Renal pelvis (tissue), 4 donors: ENCODE results near the gene RNF144A. TPM values are rescaled to one million over a fixed set of nuclear protein-coding genes. Genes with fewer than 3 reads are reported as not detected.

ENCODE experiments used
- DNase-seq: peaks from one replicate; pipeline ENCODE4 v3.0.0-alpha.2; 2013
- polyA plus RNA-seq, 3 donors: library from polyadenylated mRNA; unstranded; fragments of 120-200 nt; gene quantifications; one replicate each; pipeline ENCODE4 v1.2.1, GENCODE V29; 2013; ENCODE audit not compliant: insufficient read length in 3 of 3

RNF144A gene
- polyA plus RNA-seq, 3 donors, result 53.1 to 57.7 (median 55.4) TPM

DNA sequence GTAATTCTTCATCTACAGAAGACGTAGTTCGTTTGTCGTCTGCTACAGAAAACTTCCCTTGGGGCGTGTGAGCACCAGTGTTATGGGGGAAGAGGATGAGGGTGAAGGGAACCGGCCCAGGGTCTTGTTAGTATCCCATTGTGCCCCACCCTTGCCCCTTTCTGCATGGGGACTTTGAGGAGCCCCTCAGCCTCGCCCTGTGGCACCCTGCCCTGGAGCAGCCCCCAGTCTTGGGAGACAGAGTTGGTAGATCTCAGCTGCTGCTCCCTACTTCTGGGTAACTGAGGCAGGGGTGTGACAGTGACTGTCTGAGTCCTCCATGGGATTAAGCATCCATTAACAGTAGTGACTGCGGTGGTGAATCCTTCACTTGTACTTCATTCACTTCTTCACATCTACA is 50.1 kb downstream of the RNF144A start:
- DNase-seq, result no peak

DNA sequence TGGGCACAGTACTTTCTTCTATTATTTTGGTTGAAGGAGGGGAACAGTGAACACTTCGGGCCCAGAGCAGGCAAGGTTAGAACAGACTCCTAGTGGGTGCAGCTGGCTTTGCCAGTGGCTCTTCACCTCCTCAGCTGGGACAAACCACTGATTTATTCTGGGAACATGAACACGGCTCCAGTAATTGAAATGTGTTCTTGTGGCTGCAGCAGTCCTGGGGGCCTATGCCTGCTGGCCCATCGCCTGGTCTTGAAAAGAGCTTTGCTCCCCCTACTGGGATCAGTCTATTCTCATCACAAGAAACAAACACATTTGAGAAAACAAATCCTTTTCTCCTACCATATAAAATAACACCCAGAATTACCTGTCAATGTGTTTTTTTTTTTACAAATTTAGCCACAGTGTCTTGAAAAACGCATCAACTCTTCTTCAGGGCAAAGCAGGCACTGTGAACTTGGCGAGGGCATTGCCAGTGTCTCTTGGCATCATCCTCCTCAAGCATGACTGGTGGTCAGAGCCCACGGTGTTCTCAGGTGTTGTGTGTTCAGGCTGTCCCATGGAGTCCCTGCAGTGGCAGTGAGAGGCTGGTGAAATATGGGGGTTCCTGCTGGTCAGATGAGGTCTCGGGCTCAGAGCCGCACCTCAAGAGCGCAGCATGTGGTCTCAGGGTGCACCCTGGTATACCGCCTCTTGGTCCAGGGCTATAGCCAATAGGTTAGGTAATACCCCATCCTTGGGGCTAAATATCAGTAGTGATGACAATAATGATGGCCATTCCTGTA is 51.3 kb downstream of the RNF144A start:
- DNase-seq, result no peak

DNA sequence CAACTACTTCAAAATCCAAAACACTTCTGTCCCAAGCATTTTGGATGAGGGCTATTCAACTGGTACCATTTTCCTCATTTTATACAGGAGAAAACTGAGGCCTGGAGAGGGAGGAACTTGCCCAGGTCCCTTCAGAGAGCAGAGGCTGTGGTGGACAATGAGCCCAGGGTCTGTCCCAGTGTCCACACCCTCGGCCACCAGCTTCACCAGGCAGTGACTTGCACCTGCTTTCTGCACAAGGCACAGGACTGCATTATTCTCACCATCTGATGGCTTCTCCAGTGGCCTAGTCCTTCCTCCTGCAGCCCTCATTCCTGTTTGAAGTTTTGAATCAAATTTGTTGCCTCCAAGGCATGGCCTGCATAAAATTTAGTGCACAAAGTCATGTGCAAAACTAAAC is 53.3 kb downstream of the RNF144A start:
- no peak for DNase-seq

DNA sequence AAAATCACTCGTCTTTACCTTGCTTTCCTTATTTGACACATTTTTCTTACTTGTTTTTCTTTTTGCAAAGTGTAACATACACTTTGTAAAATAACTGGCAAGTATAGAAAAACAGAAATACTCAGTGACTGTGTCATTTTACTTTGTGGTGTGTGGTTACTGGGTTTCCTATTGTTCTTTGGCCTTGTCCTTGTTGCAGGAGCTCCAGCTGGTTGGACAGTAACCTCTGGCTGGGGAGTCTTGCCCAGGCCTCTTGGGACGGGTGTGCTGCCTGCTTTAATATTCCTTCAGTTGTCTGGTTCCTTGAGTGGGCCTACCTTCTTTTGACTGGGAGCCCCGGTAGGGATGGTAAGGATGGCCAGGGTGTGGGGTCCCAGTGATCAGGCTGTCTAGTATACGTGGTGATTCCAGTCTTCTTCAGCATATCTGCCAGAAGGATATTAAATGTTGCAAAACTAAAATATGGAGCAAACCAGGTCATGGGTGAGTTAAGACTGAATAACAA is 53.8 kb downstream of the RNF144A start:
- DNase-seq, result no peak

DNA sequence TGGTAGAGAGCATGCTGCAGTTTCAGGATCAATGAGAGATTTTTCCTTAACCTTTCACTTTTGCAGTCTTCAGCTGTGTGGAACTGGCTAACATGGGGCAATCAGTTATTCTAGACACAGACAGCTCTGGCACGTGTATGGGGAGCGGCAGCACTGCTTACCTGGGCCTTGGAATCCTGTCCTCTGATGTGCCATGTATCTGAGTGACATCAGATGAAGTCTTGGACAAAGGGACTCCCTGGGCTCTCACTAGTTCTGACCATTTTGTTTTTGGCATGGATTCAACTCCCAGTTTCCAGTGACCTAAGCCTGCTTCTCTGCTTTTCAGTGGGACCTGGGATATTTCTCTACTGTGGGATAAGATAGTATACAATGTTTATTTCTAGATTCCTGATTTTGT is 54.3 kb downstream of the RNF144A start:
- no peak for DNase-seq

DNA sequence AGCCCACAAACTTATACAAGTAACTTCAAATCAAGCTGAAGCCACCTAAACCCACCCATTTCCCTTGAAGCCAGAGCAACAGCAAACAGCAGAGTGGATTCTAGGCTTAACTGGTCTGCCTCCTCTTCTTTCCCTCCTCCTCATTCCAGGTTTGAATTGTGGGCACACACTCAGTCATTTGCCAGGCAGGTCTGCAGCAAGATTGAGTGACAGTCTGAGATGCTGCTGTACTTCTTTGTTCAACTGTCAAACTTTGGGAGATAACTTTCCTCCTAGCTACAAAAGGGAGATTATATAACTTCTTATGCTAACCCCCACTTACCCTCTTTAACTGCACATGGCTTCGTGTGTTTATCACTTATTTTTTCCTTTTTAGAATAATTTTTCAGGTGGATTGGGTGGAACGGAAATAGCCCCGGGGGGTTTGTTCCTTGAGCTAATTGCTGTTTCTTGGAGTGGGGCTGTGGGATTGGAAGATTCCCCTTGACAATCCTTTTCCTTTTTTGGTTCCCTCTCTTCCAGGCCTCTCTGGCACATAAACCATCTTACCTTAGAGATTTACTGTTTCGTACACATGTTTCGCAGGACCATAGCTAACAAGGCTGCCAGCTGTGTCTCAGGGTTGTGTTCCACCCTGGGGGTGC is 55.0 kb downstream of the RNF144A start:
- DNase-seq, result no peak

DNA sequence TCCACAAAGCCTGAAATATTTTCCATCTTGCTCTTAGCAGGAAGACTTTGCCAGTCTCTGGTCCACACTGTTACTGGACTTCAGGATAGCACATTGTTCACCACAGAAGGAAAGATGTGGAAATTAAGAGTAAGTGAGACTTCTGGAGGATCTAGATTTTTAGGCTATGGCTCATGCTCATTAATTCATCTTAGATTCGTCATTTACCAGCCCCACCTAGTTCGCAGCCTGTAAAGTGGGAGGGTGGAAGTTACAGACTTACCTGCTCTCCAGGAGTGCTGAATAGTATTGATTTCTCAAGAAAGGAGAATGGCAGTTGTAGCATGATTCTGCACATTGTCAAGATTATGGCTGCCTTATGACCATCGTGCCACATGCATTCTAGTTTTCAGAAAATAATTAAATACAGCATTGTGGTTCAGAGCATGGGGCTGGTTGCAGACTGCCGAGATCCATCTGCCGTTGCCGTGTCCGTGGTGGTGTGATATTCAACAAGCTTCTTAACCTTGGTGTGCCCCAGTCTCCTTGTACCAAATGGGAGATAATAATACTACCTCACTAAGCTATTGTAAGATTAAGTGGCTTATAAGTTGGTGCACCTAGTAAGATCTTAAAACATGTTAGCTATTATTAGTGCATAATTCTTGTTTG is 56.8 kb downstream of the RNF144A start:
- DNase-seq, result no peak

DNA sequence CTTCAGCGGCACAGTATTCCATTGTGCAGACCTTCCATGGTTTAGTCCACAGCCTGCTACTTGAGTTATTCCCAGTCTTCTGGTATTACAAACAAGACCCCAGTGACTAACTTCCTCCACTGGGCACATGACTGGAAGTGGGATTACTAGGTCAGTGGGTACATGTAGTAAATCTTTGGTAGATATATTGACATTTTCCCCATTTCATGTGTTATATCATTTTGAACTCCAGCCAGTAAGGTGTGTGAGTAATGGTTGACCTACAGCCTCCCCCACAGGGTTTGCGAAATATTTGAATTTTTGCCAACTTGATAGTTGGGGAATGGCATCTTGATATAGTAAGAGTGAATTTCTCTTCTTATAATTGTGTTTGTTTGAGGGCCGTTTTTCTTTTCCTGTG is 58.8 kb downstream of the RNF144A start:
- no peak for DNase-seq

DNA sequence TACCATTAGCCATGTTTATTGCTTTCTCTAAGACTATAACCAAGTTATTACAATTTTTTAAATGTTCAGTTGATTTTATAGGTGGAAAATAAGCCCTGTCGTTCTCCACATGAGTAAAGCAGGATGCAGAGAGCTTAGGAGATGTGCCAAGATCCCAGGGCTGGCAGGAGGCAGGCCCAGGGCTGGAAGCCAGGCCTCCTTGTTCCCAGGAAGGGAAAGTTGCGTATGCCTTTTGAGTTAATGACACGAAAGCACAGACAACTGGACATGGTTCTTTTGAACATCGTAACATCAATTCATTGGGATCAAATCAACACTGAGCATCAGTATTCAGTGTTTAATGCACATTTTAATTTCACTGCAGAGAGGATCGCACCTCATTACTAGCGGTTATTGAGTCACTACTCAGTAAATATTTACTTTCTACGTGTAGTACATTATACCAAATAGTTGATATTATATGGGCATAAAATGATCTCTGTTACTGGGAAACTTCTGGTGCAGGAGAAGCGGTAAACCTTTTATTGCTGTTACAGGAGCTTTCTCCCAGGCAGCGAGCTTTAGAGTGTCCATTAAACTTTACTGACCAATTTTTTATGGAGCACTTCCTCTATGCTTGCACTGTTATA is 60.0 kb downstream of the RNF144A start:
- no peak for DNase-seq

DNA sequence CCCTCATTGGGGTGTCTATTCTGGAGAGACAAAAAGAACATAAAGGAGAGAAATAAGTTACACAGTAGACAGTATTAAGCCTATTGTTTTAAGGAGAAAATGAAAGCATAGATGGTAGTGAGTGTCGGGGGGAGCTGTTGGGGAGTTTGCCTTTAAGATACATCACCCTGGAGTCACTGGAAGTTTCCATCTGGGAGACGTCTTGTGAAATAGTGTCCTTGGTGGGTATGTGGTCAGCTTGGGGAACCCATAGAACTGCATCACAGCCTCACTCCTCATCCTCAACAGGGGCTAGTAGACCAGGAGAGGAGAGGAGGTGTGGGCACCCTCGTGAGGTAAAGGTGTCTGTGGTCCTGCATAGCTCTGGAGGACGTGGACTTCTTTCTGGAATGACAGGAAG is 60.6 kb downstream of the RNF144A start:
- DNase-seq, result no peak

DNA sequence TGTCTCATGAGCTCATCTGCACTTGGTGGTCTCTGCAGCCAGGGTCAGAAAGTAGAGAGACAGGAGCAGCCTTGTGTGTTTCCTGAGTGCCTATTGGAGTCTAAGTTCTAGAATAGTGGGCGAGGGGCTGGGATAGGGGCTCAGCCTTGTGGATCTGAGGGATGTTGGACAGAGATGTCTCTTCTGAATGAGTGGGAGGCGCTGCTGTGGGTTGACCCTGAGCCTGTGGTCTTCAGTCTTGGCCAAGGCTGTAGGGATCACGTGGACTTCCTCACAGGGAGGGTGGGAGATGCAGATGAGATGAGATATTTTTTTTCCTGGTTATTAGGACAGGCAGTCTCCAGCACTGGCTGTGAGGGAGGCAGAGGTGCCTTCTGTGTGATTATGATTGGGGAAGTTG is 61.8 kb downstream of the RNF144A start:
- no peak for DNase-seq

DNA sequence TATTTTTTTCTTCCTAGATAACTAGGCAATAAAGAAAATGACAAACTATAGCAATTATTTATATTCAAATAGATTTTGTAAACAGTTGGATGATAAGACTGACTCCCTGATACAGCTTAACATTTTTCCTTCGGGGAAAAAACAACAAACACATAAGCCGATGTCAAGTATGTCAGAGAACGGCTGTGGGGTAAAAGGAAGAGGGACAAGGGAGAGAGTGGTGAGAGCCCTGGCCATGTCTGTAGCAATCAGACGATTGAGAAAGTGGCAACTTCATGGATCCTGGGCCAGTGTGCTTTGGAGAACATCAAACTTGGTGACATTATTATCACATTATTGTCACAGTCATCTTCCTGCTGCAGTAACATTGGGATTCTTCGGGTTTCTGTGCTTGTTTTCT is 65.2 kb downstream of the RNF144A start:
- no peak for DNase-seq

DNA sequence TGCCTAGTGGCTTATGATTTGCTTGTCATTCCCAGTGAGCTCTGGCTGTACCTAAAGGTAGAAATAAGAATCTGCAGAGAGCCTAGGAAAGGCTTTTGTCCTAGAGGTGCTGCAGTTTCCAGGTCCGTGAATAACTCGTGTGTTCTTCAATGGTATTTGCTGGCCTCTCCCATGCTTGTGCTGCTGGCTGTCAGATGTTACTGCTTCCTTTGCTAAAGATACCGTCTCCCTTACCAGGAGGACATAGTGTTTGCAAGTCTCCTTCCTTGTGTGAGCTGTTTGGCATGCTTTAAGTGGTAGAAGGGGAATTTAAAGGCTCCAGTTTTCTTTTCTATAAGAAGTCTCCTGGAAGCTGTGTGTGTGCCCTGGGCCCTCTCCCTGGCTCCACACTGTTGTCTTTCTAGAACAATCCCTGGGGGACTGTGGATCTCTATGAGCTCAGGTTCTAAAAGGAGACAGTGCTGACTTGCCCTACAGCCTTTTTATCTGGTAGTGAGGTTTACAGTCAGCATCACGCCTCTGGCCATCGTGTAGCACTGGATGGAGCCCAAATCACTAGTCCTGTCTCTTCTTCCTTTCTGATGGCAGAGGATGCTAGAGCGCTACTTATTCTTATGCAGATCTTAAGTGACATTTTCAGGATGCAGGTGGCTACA is 65.8 kb downstream of the RNF144A start:
- no peak for DNase-seq

DNA sequence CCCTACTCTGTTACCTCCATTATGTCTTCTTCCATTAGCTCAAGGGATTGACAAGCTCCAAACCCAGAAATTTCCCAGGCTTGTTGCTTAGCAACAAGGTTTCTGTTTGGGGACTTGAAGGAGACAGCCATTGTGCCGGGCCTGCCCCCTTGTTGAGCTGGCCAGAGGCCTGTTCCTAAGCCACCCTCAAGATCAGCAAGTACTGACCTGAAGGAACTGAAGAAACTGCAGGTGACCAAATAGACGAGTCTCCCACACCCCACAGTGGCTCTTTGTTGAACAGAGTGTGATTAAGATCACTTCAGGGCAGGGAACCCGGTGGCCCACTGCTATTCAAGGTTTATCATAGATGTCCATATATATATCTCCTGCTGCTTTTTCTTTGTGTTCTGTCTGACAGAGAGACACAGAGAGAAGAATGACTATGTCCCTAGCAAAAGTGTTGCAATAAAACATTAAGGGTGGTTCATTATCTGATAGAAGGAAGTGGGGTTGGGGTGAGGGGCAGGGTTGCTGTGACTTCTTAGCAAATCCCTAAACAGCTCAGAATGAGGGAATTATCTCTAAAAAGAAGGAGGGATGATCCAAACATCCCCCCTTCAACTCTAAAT is 69.2 kb downstream of the RNF144A start:
- peak; percentile 31 for DNase-seq

DNA sequence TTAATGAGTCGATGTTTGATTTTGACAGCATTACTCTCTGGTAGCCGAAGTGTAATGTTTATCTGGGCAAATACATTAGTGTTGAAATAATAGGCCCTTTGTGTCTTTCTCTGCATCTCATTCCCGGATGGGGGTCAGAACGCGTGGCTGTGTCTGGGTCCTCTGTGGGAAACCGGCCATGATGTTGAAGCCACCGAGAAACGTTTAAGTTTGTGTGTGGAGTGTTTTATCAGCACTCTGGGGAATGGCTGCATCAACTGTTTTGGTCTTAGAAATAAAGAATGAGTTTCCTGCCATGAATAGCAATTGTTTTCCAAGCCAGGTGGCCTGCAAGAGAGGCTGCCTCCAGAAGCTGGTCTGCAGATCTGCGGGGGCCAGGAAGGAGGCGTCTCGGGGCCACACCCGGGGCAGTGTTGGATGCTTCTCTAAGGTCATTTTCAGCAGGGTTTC is 69.7 kb downstream of the RNF144A start:
- DNase-seq, result peak; percentile 11

DNA sequence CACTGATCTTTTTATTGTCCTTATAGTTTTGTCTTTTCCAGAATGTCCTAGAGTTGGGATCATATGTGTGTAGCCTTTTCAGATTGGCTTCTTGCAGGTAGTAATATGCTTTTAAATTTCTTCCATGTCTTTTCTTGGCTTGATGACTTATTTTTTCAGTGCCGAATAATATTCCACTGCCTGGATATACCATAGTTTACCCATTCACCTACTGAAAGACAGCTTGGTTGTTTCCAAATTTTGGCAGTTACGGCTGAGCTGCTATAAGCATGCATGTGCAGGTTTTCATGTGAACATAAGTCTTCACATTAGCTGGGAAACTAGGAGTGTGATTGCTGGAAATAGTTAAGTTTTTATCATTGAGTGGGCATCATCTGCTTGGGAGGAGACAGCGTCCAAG is 73.7 kb downstream of the RNF144A start:
- DNase-seq, result no peak

DNA sequence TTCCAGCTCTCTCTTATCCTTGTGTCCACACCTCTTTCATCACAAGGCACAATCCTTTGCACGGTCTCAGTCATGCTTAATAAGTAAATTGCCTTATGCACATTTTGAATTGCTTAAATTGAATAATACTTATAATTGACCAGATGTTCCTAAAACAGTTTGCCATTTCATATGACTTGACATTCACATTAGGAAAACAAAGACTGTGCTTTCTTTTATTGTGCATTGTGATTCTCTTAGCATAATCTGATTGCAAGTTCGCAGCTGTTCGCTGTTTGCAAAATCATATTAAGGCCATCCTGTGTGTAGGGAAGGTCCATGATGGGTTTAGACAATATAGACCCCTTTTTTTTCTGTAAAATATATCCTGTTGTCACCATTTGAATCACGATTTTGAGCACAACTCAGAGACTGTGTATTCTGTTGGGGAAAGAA is 75.6 kb downstream of the RNF144A start:
- DNase-seq, result no peak

DNA sequence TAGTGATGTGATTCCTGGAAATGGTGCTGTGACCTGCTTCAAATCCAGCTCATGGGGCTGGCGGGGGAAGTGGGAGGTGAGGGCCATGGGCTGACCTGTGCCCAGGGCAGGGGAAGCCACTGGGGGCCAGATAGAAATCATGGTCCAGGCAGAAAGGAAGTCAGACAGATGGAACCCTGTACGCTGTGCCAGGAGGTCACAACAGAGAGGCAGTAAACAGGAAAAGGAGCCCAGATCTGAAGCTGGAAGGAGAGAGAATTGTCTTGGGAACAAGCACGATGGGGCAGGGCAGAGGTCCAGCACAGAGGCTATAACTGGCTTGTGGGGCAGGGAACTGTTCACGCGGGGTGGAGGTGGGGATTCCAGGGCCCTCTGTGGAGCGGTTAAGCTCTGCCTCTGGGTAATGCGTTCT is 76.0 kb downstream of the RNF144A start:
- DNase-seq, result no peak

DNA sequence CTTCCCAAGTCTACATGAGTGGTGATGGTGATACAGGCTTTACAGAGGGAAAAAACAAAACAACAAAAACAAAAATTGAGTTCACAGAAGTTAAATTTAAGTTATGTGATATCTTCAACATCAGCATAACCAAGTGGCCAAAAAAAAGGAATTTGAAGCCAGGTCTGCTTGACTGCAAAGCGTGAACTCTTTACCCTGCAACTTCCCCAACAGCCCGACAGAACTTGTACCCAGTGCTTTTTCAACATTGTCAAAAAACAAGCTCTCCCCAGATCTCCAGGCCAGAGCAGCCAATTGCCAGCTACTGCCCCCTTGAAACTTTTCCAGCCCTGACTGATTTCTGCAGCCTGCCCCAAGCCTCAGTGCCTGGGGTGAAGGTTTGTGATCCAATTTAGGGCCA is 76.7 kb downstream of the RNF144A start:
- no peak for DNase-seq

DNA sequence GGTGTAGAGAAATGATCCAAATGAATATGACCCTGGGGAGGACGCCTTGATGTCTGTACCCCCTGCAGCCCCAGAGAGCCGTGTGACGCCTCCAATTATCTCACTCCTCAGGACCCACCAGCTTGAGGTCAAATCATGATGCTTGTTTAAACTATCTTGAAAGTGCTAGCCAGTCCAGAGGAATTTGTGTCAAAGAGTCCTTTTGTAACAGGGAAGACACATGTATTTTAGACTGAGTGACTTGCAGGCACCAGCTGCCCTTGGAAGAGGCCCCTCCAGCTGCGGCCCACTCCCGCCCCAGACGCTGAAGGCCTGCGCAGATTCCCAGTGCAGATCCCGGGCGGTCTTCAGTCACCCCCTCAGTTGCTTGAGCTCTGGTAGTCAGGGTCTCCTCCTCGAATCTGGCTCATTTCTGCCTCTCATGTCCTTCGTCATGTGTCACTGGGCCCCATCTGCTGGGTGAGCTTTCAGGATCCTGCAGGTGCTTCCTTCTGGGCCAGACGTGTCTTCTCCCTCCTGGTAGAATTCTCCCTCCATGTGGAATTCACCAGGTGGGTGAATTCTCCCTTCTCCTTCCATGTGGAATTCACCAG is 77.4 kb downstream of the RNF144A start:
- DNase-seq, result no peak
